Activated gamma-delta T cell treated with anti-CD3 and anti-CD28 coated beads, Interleukin-2, amount 50 U/mL, for 16 hours (primary cell): ENCODE measurements around the gene CIPC.

Source experiments
- DNase-seq: peaks from one replicate; pipeline ENCODE4 v3.0.0-alpha.2; 2020; ENCODE audit warnings: low read depth

CIPC gene

GRCh38 chr14:77097700-77098528 is at the start of gene CIPC:
CIPC (plus strand) TSS chr14:77098258; CDS start chr14:77105709, 7,451 bp downstream.
- peak; percentile 99 for DNase-seq

DNA sequence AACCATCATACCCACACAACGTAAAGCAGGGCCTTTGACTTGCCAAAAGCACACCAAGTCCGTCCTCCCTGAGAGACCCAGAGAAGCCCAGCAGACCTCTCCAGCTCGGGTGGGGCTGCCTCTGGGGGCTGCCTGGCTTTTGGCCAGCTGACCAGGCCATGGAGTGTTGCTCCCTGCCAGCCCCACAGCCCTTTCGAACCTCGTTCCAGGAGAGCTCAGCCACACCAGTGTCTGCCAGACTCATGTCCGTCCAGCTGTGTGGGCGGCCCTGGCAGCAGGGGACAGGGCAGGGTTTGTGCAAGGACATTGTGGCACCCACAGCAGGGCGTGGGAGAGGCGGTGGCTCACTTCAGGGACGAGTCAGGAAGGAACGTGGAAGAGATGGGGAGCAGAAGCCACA is 46.9 kb upstream of the CIPC start:
- DNase-seq: no peak

DNA sequence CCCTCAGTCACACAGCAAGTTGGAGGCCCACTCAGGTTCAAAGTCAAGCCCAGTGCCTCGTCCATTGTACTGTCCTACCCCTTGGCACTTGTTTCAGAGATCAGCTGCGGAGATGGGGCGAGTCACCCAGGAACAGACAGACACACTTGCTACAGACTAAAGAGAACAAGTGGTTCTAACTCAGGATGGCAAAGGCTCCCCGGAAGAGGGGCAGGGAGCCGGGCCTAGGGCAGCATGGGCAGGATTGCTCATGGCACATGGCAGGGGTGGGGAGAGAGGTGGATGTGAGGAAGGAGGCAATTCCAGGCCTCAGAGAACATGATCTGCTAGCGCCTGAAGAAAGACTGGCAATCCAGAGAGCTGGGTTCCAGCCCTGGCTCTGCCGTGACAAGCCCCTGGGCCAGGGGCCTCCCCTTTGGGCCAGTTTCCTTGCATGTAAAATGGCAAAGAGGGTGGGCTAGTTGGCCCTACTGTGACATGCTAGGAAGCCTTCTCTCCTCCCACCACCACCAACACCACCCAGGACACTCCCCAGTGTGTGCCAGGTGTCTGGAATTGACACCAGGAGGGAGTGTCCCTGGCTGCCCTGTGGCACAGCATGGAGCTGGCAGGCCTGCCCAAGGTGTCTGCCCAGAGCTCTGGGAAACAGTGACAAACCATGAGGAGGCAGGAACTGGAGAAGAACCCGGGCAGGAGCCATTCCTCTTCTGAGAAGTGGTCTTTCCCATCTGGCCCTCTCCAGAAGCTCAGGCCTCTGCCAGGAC is 45.6 kb upstream of the CIPC start:
- no peak for DNase-seq

DNA sequence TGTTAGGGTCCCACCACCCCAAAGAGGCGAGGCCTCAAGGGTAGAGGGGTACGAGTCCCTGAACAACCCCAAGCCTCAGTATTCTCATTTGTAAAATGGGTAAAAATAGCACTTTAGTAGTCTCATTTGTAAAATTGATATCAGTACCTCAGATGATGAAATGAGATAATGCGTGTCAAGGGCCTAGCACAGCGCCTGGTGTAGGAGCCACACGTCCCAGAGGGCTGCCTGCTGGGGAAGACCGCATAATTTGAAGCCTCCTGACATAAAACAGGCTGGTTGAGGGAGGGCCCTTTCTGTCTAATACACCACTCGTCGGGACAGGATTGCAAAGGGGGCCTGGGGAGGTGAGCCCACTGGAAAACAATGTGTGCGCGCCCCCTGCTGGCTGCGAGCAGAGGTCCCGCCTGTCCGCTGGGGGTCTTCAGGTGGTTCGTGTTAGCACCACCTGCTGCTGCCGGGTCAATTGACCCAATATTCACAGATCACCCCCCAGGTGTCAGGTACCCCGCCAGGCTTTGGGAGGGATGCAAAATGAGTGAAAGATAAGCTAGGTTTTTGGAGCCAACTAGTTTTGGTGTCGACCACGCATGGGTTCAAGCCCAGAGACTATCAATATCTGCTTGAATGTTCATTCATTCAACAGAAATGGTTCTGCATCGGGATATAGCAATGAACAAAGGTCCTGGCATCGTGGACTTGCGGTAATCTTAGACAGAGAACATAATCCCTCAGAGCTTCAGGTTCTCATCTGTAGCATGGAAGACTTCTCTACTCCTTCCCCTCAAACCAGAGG is 44.8 kb upstream of the CIPC start:
- DNase-seq: peak; percentile 68

DNA sequence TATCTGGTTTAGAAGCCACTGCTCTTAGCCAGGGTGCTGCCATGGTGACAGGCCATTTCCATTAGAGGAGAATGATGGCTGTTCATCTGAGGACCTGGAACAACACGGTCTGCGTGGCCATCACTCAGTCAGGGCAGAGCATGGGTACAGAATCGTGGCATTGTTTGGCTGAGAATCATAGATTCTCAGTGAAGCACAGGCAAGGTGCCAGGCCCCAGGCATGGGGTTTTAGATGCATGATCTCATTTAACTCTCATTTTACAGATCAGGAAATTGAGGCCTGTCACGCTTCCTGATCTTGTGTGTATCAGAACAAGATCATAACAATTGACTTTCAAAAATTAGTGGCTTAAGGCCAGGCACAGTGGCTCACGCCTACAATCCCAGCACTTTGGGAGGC is 42.8 kb upstream of the CIPC start:
- no peak for DNase-seq

DNA sequence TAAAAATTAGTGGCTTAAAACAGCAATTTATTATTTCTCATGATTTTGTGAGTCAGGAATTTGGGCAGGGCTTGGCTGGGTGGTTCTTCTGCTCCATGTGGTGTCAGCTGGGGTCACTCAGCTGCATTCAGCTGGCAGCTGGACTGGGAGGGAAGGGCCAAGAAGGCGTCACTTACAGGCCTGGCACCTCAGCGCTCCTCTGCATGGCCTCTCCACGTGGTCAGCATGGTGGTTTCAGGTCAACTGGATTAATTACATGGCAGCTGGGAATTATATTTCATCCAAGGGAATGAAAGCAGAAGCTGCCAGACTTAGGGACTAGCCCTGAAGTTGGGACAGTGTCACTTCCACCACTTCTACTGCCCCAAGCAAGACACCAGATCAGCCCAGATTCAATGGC is 42.1 kb upstream of the CIPC start:
- no peak for DNase-seq

GRCh38 chr14:77058117-77058516 is 39.9 kb upstream of the CIPC start:
- DNase-seq: no peak

- DNase-seq: no peak
Measured at GRCh38 chr14:77058785-77059184, 39.3 kb upstream of the CIPC start.

GRCh38 chr14:77059276-77059915 is 38.7 kb upstream of the CIPC start:
- DNase-seq: no peak

- DNase-seq: no peak
Measured at GRCh38 chr14:77061630-77062257, 36.3 kb upstream of the CIPC start.

DNA sequence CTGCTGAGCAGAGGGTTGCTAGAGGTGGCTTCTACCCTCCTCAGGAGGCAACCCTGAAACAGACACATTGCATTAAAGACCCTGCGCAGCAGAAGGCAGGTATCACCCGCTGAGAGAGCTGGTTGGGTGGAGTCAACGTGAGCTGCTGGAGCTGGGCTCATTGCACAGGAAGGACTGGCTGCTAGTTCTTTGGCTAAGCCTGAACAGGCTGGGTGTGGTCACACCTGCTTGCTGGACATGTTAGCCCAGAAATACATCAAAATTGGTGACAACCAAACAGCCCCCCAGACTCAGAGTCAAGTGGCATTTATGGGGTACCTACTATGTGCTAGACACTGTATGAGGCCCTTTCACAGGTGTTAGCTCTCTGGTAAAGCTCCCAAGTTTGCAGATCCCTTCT is 35.8 kb upstream of the CIPC start:
- no peak for DNase-seq

- no peak for DNase-seq
Measured at GRCh38 chr14:77063571-77064171, 34.4 kb upstream of the CIPC start.

GRCh38 chr14:77064521-77065178 is 33.4 kb upstream of the CIPC start:
- no peak for DNase-seq

- DNase-seq: no peak
Measured at GRCh38 chr14:77065851-77066577, 32.0 kb upstream of the CIPC start.

DNA sequence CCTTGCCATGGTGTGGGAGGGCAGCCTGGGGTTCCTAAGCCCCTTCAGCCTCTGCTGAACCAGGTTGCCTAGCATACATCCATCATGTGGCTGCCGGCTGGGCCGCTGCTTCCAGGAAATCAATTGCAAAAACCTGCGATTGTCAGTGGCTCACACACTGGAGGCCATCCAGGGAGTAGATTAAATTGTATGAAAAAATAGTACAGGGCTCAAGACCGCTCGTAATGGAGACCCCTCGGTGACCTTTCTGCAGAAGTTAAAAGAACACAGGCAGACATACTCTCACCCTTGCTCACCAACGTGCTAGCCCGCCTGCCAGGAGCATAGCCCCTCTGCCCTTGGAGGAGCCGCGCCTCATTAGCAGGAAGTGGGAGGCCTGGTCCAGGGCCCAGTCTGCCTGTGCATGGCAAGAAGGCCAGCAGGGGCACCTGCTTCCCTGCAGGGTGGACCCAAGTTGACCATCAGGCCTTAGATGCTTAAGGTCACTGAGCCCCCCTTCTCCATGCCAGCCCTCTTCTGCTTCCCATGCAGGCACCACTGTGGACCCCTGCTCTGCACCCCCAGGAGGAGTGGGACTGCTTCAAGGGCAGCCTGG is 31.4 kb upstream of the CIPC start:
- no peak for DNase-seq

GRCh38 chr14:77067632-77068516 is 30.2 kb upstream of the CIPC start:
- DNase-seq: peak; percentile 29

- DNase-seq: no peak
Measured at GRCh38 chr14:77068517-77069200, 29.4 kb upstream of the CIPC start.

- no peak for DNase-seq
Measured at GRCh38 chr14:77069551-77069950, 28.5 kb upstream of the CIPC start.
